Sigmoid colon (tissue), 4 donors: ENCODE data around the gene SLC20A1.

Experiments
- CTCF ChIP-seq, 4 experiments: fragments of 450-650 bp in 3 of 4; fragments of 200-600 bp in 1 of 4; IDR thresholded peaks; one replicate each; pipeline ENCODE4 v1.5.1; 2016 to 2019; ENCODE audit warnings: antibody characterized with exemption in 4 of 4, mild to moderate bottlenecking in 3 of 4, moderate library complexity in 2 of 4
- EP300 ChIP-seq, 4 donors: sonication (generic); formaldehyde crosslinking; IDR thresholded peaks; one replicate each; pipeline ENCODE4 v1.6.1; 2017; ENCODE audit warnings: antibody characterized with exemption in 4 of 4
- POLR2A ChIP-seq, 2 donors: fragments of 450-650 bp; IDR thresholded peaks; one replicate each; pipeline ENCODE4 v1.6.1; 2016; ENCODE audit warnings: antibody characterized with exemption in 2 of 2, mild to moderate bottlenecking in 2 of 2, moderate library complexity in 2 of 2
- POLR2AphosphoS5 ChIP-seq, 4 donors: sonication (generic); formaldehyde crosslinking; IDR thresholded peaks; one replicate each; pipeline ENCODE4 v1.6.1; 2017; ENCODE audit warnings: antibody characterized with exemption in 4 of 4

DNA sequence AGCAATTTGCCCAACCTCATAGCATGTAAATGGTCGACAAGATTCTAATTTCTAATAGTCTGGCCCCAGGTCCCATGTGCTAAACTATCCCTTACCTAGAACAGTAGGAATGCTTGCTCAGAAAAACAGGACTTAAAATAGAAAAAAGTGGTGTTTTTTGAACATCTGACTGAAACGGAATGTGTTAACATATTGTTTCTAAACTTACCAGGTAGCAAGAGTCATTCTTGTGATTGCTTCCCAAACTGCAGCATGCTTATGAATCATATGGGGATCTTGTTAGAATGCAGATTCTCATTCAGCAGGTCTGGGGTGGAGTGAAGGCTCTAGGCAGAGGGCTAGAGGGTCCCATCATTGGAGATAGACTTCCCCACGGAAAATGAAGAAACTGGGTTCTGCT lies 5.8 kb upstream of the SLC20A1 start:
- TF ChIP-seq CTCF (IDR thresholded peaks at IDR 0.05): no peak
- TF ChIP-seq POLR2A (IDR thresholded peaks at IDR 0.05): no peak
- TF ChIP-seq POLR2AphosphoS5 (IDR thresholded peaks at IDR 0.05): no peak
- no peak for TF ChIP-seq EP300 (IDR thresholded peaks at IDR 0.05)
